Measurements from ENCODE around the gene SMCO3.

The SMCO3 gene

DNA sequence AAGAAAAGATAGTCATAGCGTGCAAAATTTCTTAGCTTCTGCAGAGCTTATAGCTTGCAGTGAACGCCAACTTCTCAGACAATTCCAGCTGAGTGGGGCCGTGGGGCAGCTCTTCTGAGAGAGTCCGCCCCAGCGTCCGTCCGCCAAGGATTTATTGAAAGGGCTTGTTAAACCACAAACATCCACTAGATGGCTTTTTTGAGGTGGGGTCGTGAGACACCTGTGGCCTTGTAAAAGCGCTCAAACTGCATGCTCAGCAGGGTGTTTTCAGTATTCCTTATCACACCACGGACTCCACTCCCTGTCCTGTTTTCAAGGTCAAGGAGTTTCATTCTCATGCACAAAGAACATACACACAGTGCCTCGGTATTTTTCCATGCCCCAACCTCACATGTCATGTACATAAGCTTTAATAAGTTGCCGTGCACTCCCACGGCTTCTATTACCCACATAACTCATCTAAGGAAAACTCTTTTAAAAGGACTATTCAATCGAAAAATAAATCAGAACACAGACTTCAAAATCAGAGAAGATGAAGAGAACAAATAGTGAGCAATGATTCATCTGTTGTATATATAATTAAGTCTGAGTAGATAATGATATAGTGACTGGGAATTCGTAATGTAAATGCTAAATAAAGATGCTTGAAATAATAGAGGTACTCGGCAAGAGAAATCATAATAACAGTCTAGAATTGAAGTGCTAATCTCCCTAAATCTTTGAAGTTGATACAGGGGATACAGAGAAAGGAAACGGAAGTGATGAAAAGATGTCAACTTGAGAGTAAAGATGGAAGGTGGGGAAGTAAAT is 57.4 kb downstream of the SMCO3 start:
- DNase-seq (ENCODE audit: low read depth in 2 of 2) = no peak
- TF ChIP-seq, protein P1, sequence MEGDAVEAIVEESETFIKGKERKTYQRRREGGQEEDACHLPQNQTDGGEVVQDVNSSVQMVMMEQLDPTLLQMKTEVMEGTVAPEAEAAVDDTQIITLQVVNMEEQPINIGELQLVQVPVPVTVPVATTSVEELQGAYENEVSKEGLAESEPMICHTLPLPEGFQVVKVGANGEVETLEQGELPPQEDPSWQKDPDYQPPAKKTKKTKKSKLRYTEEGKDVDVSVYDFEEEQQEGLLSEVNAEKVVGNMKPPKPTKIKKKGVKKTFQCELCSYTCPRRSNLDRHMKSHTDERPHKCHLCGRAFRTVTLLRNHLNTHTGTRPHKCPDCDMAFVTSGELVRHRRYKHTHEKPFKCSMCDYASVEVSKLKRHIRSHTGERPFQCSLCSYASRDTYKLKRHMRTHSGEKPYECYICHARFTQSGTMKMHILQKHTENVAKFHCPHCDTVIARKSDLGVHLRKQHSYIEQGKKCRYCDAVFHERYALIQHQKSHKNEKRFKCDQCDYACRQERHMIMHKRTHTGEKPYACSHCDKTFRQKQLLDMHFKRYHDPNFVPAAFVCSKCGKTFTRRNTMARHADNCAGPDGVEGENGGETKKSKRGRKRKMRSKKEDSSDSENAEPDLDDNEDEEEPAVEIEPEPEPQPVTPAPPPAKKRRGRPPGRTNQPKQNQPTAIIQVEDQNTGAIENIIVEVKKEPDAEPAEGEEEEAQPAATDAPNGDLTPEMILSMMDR (IDR thresholded peaks at IDR 0.05; ENCODE audit: low read depth, low read length) = peak; percentile 26
- no peak overlapping the region for H3K4me3 ChIP-seq (replicated peaks in 1 of 2; ENCODE audit: low read depth in 2 of 2, low read length in 2 of 2)
